K562 (cell line): ENCODE results near the gene CELA3A. TPM values are rescaled to one million over a fixed set of nuclear protein-coding genes. Genes with fewer than 3 reads are reported as not detected.

Experiments used
- ASH1L ChIP-seq: fragments of 450-650 bp; IDR thresholded peaks from 2 replicates; pipeline ENCODE4 v1.6.1; 2018; ENCODE audit warnings: borderline replicate concordance, mild to moderate bottlenecking, low read depth; ENCODE audit not compliant: partially characterized antibody
- BMI1 ChIP-seq: fragments of 150-350 bp; IDR thresholded peaks from 2 replicates; pipeline ENCODE4 v1.6.1; 2014; ENCODE audit warnings: low read length
- DIDO1 ChIP-seq: fragments of 450-650 bp; IDR thresholded peaks from 2 replicates; pipeline ENCODE4 v1.6.1; 2016; ENCODE audit warnings: low read depth, missing biosample characterization, missing genetic modification characterization
- GABPB1 ChIP-seq: sonication (generic); formaldehyde crosslinking; IDR thresholded peaks from 2 replicates; pipeline ENCODE4 v1.8.0; 2022; ENCODE audit warnings: mild to moderate bottlenecking, missing genetic modification reagents
- GATAD2A ChIP-seq: fragments of 450-650 bp; IDR thresholded peaks from 2 replicates; pipeline ENCODE4 v1.6.1; 2017
- HDAC6 ChIP-seq: IDR thresholded peaks from 2 replicates; pipeline ENCODE4 v1.6.1; 2012; ENCODE audit warnings: low read depth, mild to moderate bottlenecking, control low read depth, inconsistent platforms, low read length, moderate library complexity
- HNRNPK ChIP-seq: fragments of 200-400 bp; formaldehyde crosslinking; IDR thresholded peaks from one replicate; pipeline ENCODE4 v1.6.1; 2018; ENCODE audit warnings: mild to moderate bottlenecking, low read depth, low read length; ENCODE audit not compliant: poor library complexity, severe bottlenecking
- MEF2D ChIP-seq: conservative IDR thresholded peaks from 2 replicates; pipeline ENCODE4 v1.6.1; 2016; ENCODE audit warnings: low read depth, missing genetic modification characterization, missing compliant biosample characterization
- RBM39 ChIP-seq: fragments of 200-400 bp; formaldehyde crosslinking; optimal IDR thresholded peaks from 2 replicates; pipeline ENCODE3; 2018; ENCODE audit warnings: low read depth, low read length
- RFX1 ChIP-seq: fragments of 450-650 bp; IDR thresholded peaks from 2 replicates; pipeline ENCODE4 v1.6.1; 2016; ENCODE audit warnings: mild to moderate bottlenecking, moderate library complexity
- SMAD1 ChIP-seq: fragments of 150-350 bp; IDR thresholded peaks from 2 replicates; pipeline ENCODE4 v1.6.1; 2014; ENCODE audit warnings: low read length, low read depth; ENCODE audit not compliant: partially characterized antibody
- SMAD3 ChIP-seq: fragments of 450-650 bp; formaldehyde crosslinking; conservative IDR thresholded peaks from 2 replicates; pipeline ENCODE4 v1.4.0; 2020; ENCODE audit warnings: mild to moderate bottlenecking
- STAG1 ChIP-seq: sonication (generic); formaldehyde crosslinking; IDR thresholded peaks from 2 replicates; pipeline ENCODE4 v1.5.0; 2020; ENCODE audit warnings: missing genetic modification reagents, borderline replicate concordance
- TEAD1 ChIP-seq, 2 experiments: fragments of 450-650 bp in 1 of 2; sonication (generic) in 1 of 2; formaldehyde crosslinking; IDR thresholded peaks; 2 replicates each; pipeline versions ENCODE4 v1.4.0 to v1.8.0; 2020 to 2022; ENCODE audit warnings: mild to moderate bottlenecking in 2 of 2, missing genetic modification reagents in 1 of 2
- TRIM24 ChIP-seq, 2 experiments: fragments of 450-650 bp; IDR thresholded peaks; 2 replicates each; pipeline ENCODE4 v1.6.1; 2016
- ZFP1 ChIP-seq: fragments of 450-650 bp; formaldehyde crosslinking; IDR thresholded peaks from 2 replicates; pipeline ENCODE4 v1.4.0; 2020; ENCODE audit warnings: mild to moderate bottlenecking, mixed read lengths
- ZFP36 ChIP-seq: fragments of 150-350 bp; IDR thresholded peaks from 2 replicates; pipeline ENCODE4 v1.6.1; 2018; ENCODE audit warnings: low read length, low read depth; ENCODE audit not compliant: partially characterized antibody
- ZNF263 ChIP-seq: sonication (generic); formaldehyde crosslinking; IDR thresholded peaks from 2 replicates; pipeline ENCODE4 v1.8.0; 2022; ENCODE audit warnings: mild to moderate bottlenecking, missing genetic modification reagents, borderline replicate concordance
- ZNF347 ChIP-seq: fragments of 450-650 bp; formaldehyde crosslinking; IDR thresholded peaks from 2 replicates; pipeline ENCODE4 v1.4.0; 2020; ENCODE audit warnings: low read depth, mild to moderate bottlenecking, moderate library complexity
- ZSCAN32 ChIP-seq: fragments of 450-650 bp; formaldehyde crosslinking; IDR thresholded peaks from 2 replicates; pipeline ENCODE4 v1.4.0; 2020; ENCODE audit warnings: mild to moderate bottlenecking, moderate library complexity
- polyA plus RNA-seq, 8 experiments: library from polyadenylated mRNA; depleted of rRNA in 4 of 8; stranded (reverse) in 5 of 8; unstranded in 3 of 8; fragments of >200 nt; fragmentation: Nextera tagmentation in 2 of 8; fragmentation: Illumina TruSeq in 1 of 8; extraction: Ambion mirVana in 2 of 8; extraction: Trizol in 1 of 8; gene quantifications; 2 replicates each; pipeline versions ENCODE4 v1.2.1 to v1.2.3, GENCODE V29; 2011 to 2014; ENCODE audit warnings: inconsistent platforms in 1 of 8, missing spikeins in 1 of 8
- total RNA-seq, 7 experiments: library from RNA; depleted of rRNA in 6 of 7; stranded (reverse); fragments of >200 nt in 6 of 7; fragmentation: Illumina TruSeq in 2 of 7; extraction: Trizol in 2 of 7; gene quantifications; 2 replicates each; pipeline versions ENCODE4 v1.2.1 to v1.2.3, GENCODE V29; 2011 to 2021; ENCODE audit warnings: low replicate concordance in 1 of 7
- TF ChIP-seq, protein P1 (sequence below): fragments of 450-650 bp; IDR thresholded peaks from 2 replicates; pipeline ENCODE4 v1.7.1; 2018; ENCODE audit warnings: mild to moderate bottlenecking, low read depth; ENCODE audit not compliant: partially characterized antibody
- TF ChIP-seq, protein P2 (sequence below): fragments of 450-650 bp; formaldehyde crosslinking; IDR thresholded peaks from 2 replicates; pipeline ENCODE4 v1.4.0; 2020; ENCODE audit warnings: mild to moderate bottlenecking, moderate library complexity
- TF ChIP-seq, protein P3 (sequence below): sonication (generic); formaldehyde crosslinking; IDR thresholded peaks from 2 replicates; pipeline ENCODE4 v1.8.1; 2023; ENCODE audit warnings: mild to moderate bottlenecking, missing genetic modification reagents

Gene CELA3A
- total and polyA plus RNA-seq, 9 of the 15 experiments (the other 6 are each of a cell fraction or from before 2014, with no cell fraction given): 5.4 TPM; not detected in 8

DNA sequence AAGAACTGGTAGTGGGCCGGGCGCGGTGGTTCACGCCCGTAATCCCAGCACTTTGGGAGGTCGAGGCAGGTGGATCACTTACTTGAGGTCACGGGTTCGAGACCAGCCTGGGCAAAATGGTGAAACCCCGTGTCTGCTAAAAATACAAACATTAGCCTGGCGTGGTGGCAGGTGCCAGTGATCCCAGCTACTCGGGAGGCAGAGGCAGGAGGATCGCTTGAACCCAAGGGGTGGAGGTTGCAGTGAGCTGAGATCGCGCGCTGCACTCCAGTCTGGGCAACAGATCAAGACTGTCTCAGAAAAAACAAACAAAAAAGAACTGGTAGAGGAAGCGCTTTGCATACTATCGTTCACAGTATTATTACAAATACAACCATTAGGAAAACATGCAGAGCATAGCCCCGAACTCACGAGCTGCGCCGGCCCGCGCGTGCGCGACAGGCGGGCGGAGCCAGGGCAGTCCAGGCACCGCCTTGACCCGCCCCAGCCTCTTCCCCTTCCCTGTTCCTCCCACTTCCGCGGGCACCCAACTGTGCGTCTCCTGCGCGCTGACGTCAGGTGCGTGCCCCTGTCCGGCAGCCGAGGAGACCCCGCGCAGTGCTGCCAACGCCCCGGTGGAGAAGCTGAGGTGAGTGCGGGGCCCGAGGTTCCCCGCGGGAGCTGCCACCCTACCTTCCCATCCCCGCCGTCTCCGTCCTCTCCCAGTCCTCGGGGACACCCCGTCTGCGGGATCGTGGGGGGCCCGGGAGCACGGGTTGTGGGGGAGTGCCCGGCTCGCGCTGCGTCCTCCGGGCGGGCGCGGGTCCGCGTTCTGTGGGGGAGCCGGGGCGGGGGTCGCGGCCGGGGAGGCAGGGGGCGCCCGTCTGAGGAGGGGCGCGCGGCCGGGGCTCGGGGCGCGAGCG lies 50.9 kb downstream of the CELA3A start, which contains the start of gene CDC42 (continued):
- TF ChIP-seq MEF2D (tag) (0 out of 2 replicates have a peak, but pooled peaks have one; percentile 39), BMI1 (no peak), ASH1L (no peak), ZSCAN32 (CRISPR knock-in tag) (peak; percentile 73), ZFP36 (no peak), HDAC6 (no peak), GABPB1 (CRISPR knock-in tag) (peak; percentile 79), HNRNPK (peak; percentile 13), RBM39 (no peak), ZFP1 (CRISPR knock-in tag) (no peak), ZNF263 (peak; percentile 80), SMAD3 (CRISPR knock-in tag) (peak; percentile 62; the same call in 1 of the 2 replicates), STAG1 (CRISPR knock-in tag) (no peak), SMAD1 (peak; percentile 83), TEAD1 (CRISPR knock-in tag; IDR thresholded peaks at IDR 0.05) (peak; percentile 26 to 53; a peak in 1 of 4 replicates), GATAD2A (no peak), ZNF347 (no peak), TRIM24 (IDR thresholded peaks at IDR 0.05) (no peak), DIDO1 (tag) (no peak; the same call in 1 of the 2 replicates), RFX1 (no peak)
- TF ChIP-seq, protein P1, sequence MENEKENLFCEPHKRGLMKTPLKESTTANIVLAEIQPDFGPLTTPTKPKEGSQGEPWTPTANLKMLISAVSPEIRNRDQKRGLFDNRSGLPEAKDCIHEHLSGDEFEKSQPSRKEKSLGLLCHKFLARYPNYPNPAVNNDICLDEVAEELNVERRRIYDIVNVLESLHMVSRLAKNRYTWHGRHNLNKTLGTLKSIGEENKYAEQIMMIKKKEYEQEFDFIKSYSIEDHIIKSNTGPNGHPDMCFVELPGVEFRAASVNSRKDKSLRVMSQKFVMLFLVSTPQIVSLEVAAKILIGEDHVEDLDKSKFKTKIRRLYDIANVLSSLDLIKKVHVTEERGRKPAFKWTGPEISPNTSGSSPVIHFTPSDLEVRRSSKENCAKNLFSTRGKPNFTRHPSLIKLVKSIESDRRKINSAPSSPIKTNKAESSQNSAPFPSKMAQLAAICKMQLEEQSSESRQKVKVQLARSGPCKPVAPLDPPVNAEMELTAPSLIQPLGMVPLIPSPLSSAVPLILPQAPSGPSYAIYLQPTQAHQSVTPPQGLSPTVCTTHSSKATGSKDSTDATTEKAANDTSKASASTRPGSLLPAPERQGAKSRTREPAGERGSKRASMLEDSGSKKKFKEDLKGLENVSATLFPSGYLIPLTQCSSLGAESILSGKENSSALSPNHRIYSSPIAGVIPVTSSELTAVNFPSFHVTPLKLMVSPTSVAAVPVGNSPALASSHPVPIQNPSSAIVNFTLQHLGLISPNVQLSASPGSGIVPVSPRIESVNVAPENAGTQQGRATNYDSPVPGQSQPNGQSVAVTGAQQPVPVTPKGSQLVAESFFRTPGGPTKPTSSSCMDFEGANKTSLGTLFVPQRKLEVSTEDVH: peak; percentile 25
- TF ChIP-seq, protein P2, sequence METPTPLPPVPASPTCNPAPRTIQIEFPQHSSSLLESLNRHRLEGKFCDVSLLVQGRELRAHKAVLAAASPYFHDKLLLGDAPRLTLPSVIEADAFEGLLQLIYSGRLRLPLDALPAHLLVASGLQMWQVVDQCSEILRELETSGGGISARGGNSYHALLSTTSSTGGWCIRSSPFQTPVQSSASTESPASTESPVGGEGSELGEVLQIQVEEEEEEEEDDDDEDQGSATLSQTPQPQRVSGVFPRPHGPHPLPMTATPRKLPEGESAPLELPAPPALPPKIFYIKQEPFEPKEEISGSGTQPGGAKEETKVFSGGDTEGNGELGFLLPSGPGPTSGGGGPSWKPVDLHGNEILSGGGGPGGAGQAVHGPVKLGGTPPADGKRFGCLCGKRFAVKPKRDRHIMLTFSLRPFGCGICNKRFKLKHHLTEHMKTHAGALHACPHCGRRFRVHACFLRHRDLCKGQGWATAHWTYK (CRISPR knock-in tag): peak; percentile 29
- TF ChIP-seq, protein P3, sequence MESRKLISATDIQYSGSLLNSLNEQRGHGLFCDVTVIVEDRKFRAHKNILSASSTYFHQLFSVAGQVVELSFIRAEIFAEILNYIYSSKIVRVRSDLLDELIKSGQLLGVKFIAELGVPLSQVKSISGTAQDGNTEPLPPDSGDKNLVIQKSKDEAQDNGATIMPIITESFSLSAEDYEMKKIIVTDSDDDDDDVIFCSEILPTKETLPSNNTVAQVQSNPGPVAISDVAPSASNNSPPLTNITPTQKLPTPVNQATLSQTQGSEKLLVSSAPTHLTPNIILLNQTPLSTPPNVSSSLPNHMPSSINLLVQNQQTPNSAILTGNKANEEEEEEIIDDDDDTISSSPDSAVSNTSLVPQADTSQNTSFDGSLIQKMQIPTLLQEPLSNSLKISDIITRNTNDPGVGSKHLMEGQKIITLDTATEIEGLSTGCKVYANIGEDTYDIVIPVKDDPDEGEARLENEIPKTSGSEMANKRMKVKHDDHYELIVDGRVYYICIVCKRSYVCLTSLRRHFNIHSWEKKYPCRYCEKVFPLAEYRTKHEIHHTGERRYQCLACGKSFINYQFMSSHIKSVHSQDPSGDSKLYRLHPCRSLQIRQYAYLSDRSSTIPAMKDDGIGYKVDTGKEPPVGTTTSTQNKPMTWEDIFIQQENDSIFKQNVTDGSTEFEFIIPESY: 0 out of 2 replicates have a peak, but pooled peaks have one; percentile 11
